Left renal cortex interstitium (tissue), 4 donors: ENCODE measurements around the gene RSPO4. TPM values are rescaled to one million over a fixed set of nuclear protein-coding genes. Genes with fewer than 3 reads are reported as not detected.
"Not testable (repeated sequence)": the region's sequence is repeated elsewhere in the genome, so short reads cannot be mapped to it uniquely, and the experiment has no call there.

Experiments used
- DNase-seq, 4 donors: peaks; one replicate each; pipeline ENCODE4 v3.0.0-alpha.2; 2013; ENCODE audit warnings: low read depth in 4 of 4, low spot score in 2 of 4, missing footprints in 1 of 4
- polyA plus RNA-seq, 4 donors: library from polyadenylated mRNA; unstranded; fragments of 120-200 nt; gene quantifications; one replicate each; pipeline ENCODE4 v1.2.1, GENCODE V29; 2013; ENCODE audit not compliant: insufficient read length in 4 of 4

The RSPO4 gene
- polyA plus RNA-seq, 4 donors, result 0.93 to 2.6 (median 1.7) TPM

GRCh38 chr20:1005452-1006027 lies 3.4 kb upstream of the RSPO4 start:
- DNase-seq, result no peak

DNA sequence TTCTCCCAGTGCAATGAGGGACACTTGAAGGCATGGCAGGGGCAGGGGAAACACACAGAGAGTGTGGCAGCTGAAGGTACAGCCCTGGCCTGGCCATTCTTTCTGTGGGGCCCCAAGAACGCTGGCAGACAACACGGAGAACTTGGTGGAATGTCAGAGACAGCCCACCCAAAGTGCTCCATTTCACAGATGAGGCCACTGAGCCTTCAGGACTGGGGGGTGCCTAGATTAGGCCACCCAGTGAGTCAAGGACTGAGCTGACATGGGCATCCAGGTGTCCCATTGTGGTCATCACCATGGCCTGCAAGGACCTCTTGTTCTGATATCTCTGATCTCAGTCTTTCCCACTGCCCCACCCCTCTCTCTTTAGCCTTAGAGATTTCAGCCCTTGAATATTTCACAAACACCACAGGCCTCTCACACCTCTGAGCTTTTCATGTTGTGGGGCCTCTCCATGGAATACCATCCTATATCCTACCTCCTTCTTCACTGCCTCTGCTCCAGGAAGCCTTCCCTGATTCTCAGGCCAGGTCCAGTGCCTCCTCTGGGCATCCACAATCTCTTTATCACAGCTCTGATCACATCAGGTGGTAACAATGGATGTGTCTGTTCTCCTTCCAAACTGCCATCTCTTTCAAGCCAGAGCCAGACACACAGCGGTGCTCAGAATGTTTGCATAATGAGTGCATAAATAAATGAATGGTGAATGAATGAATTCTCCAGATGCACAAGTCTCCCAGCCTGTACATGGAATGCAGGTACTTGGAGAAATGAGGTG lies 2.0 kb upstream of the RSPO4 start:
- no peak for DNase-seq

GRCh38 chr20:1002682-1003561 lies 811 bp upstream of the RSPO4 start:
- no peak for DNase-seq

- no peak for DNase-seq
These were observed 995 bp downstream of the RSPO4 start for GRCh38 chr20:1001116-1001515.

GRCh38 chr20:998231-998830 lies 3.8 kb downstream of the RSPO4 start:
- DNase-seq, result no peak

DNA sequence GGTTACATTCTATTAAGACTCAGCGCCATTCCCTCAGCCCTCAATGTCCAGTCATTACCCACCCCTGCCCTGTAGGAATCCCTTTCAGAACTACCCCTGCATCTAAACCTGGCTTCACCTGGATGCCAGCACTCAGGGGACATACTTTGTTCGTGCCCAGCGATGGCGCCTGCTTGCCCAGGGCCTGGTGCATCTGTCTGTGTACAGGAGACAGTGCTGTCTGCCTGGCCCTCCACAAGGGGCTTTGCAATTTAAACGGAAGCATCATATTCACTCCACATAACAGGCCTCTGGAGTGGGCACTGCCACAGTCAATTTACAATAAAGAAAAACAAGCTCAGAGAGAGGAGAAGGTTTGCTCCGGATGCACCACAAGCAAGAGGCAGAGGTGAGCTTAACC lies 4.6 kb downstream of the RSPO4 start:
- no peak for DNase-seq

- no peak for DNase-seq
These were observed 5.1 kb downstream of the RSPO4 start for GRCh38 chr20:997016-997415.

DNA sequence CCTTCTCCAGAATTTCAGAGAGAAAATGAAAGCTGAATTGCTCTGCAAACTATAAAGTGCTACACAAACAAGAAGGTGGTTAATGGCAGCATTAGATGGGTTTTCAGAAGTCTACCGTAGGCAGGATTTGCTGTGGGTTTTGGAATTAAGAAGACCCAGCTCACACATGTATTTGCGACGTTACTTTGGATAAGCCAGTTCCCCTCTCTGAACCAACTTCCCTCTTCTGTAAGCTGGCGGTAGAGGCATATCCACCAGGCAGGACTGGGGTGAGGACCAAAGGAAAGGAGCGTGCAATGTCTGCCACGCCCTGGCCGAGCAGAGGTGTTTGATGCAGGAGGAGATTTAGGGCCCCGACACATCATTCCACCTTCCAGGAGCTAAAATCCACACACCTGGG lies 6.9 kb downstream of the RSPO4 start:
- no peak for DNase-seq

GRCh38 chr20:992801-993535 lies 9.1 kb downstream of the RSPO4 start:
- no peak for DNase-seq

DNA sequence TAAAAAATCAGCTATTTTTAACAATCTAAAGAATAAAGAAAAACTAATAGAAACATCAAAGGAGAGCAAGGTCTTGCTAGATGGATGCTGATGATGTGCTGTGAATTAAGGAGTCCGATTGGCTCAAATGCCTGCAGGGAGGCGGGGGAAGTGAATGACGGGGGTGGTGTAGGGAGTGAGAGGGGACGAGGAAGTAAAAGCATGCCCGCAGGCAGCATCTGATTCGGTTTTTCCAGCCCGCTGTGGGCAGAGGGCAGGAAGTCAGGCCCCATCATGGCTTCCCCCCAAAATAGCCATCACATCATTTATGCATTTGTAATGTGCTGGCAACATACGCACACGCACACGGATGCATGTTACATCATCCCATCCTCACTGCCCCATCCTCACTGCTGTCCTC lies 10.3 kb downstream of the RSPO4 start:
- no peak for DNase-seq

DNA sequence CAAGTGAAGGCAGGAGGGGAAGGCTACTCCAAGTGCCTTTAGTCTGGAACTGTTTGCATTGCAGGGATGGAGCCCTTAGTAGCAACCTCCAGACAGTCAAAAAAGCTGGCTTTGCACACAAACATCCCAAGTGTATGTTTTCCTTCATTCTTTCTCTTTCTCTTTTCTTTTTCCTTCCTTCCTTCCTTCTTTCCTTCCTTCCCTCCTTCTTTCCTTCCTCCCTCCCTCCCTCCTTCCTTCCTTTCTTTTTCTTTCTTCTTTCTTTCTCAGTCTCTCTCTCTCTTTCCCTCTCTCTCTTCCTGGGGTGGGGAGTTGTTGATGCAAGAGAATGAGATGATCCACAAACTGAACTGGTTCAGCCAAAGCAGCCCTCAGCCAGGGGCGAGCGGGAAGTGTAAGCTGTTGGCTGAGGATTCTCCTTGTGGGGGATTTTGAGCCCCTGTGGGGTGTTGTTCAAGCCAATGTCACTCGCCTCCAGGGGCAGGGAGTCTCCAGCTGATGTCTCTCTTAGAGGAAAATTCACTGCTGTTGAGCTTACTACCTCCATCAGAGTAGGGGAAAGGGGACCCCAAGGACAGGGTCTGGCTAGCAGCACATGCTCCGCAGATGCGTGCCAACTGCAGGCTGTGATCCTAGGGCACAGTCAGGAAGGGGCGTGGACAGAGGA lies 11.7 kb downstream of the RSPO4 start:
- no peak for DNase-seq

GRCh38 chr20:988272-988671 lies 13.8 kb downstream of the RSPO4 start:
- no peak for DNase-seq

DNA sequence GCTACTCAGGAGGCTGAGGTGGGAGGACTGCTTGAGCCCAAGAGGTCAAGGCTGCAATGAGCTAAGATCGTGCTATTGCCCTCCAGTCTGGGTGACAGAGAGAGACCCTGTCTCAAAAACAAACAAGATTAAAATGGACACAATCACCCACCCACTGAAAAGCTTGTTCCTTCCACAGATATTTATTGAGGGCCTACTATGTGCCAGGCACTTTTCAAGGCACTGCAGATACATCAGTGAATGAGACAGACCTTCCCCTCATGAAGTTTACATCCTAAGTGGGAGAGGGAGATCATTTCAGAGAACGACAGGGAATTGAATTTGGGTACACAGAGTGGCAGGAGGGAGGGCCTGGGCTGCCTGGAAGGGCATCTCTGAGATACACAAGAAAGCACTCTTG lies 14.4 kb downstream of the RSPO4 start:
- DNase-seq, result no peak

DNA sequence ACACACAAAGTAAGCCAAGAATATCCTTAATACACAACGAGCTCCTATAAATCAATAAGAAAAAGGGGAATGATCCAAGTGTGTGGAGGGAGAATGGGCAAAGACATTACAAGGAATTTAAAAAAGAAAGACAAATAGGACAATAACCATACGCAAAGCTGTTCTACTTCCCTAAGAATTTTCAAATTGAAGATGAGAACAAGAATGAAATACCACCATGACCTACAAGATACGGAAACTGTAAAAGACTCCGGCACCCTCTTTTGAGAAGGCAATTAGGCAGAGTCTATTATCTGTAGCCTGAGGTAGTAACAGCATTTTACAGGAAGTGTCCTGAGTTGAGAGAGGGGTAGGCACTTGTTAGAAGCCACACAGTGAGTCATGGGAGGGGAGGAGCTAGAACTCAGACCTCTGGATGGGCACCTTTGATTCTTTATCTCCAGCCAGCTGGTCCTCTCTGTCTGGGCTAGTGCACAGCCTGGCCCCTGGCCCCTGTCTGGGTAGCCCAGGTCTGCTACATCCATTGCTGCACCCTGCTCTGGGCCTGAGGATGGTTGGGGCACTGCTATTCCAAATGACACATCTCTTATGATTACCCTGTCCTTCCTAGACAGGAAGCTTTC lies 15.3 kb downstream of the RSPO4 start:
- no peak for DNase-seq

DNA sequence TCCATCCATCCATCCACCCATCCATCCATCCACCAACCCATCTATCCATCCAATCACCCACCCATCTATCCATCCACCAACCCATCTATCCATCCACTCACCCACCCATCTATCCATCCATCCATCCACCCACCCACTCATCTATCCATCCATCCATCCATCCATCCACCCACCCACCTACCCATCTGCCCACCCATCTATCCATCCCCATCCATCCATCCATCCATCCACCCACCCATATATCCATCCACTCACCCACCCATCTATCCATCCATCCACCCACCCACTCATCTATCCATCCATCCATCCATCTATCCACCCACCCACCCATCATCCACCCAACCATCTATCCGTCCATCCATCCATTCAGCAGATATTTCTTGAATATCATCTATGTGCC lies 17.1 kb downstream of the RSPO4 start:
- DNase-seq, result not testable (repeated sequence)

DNA sequence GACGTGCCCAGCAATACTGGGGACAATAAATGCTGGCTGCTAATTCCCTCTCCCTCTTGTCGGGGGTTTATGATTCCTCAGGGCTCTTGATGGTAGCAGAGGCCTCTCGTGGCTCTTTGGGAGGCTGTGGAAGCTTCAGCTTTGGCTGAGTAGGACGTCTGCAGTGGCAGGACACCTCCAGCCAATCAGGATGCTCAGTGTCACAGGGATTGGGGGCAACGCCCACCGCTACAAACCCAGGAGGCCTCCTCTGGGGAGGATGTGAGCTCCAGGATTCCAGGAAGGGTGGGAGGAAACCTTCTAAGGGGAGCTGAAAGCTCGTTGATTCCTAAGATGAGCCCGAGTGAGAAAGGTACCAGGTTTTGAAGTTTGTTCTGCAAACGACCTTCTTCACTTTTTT lies 19.4 kb downstream of the RSPO4 start:
- DNase-seq, result no peak

- no peak for DNase-seq
These were observed 25.1 kb downstream of the RSPO4 start for GRCh38 chr20:977021-977420.

DNA sequence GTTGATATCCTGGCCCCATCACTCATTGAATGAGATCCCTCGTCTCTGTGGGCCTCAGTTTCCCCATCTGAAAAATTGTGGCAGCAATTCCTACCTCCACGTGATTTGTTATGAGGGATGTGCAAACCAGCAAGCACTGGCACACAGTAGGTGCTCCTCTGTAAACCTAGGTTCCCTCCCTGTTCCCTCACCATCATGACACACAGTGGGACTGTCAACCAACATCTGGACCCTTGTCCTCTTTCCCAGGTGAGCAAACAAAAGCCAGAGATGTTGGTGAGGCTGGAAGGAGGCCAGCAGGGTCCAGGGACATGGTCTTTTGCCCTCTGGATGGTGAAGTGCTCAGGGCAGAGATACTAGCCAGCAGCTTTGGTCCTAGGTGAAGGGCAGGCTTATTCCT lies 26.1 kb downstream of the RSPO4 start:
- no peak for DNase-seq

GRCh38 chr20:973785-974194 lies 28.3 kb downstream of the RSPO4 start:
- DNase-seq, result no peak
